HG02798 (cell line): ENCODE measurements around the gene TCP10L.
"Not testable (repeated sequence)": the region's sequence is repeated elsewhere in the genome, so short reads cannot be mapped to it uniquely, and the experiment has no call there.

Source experiments
- ATAC-seq: cut with Tn5 transposase; IDR thresholded peaks from one replicate; pipeline ENCODE4 v1.9.1; 2021; ENCODE audit warnings: mild to moderate bottlenecking; ENCODE audit not compliant: unreplicated experiment, poor library complexity

Gene TCP10L

DNA sequence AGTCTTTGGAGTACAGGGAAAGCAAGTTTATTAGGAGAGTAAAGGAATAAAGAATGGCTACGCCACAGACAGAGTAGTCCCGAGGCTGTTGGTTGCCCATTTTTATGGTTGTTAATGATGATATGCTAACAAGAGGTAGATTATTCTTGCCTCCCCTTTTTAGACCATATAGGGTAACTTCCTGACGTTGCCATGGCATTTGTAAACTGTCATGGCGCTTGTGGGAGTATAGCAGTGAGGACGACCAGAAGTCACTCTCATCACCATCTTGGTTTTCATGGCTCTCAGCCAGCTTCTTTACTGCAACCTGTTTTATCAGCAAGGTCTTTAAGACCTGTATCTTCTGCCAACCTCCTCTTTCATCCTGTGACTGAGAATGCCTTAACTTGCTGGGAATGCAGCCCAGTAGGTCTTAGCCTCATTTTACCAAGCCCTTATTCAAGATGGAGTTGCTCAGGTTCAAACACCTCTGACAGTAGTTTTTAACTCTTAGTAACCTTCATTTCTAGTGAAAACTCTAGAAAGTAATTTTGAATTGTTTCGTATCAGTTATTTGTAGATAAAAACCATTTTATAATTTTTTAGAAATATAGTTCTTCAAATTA, 26.2 kb downstream of the TCP10L start:
- no peak for ATAC-seq

DNA sequence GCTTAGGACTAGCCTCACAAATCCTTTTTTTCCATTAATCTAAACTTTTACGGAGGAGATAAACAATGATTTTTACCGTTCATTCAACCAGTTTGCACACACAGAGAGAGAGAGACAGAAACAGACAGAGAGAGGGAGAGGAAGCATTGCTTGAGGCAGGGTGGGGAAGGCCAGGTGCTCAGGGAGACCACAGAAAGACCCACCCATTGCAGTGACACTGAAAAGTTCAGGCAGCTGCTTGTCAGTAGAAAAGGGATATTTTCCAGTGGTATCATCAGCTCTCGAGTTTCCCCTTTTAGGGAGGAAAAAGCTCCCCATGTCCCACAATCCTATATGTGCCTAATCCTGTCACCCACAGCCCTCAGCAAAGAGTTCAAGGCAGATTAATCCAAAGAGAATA, 27.2 kb downstream of the TCP10L start:
- ATAC-seq = no peak

DNA sequence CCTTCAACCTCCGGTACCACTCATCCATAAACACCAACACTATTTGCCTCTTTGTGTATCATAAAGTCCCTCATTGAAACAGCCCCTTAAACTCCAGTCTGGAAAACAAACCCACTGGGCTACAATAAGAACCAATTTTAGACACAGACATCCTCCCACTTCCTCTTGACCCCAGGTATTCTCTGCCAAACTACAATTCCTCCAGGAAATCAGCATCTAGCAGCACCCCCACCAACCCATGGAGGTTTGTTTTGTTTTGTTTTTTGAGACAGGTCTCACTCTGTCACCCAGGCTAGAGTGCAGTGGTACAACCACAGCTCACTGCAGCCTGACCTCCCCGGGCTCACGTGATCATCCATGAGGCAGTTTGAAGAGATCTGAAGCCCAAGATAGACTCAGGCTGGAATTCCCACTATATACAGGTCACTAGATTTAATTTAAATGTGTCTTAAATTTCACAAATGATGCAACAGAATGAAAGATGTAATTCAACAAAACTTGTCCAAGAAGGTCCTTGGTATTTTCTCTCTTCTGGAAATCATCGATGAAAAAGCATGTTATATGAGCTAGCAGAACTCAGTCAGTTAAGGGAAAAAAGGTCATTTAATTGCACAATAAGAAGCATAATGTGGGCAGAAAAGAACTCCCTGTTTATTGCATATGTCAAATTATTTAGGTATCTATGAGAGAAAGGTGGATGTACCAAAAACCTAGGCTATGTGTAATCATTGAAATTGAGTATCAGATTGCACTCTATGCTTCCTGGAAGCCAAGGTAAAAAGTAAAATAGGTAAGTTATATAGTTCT, 30.3 kb downstream of the TCP10L start:
- ATAC-seq = no peak

DNA sequence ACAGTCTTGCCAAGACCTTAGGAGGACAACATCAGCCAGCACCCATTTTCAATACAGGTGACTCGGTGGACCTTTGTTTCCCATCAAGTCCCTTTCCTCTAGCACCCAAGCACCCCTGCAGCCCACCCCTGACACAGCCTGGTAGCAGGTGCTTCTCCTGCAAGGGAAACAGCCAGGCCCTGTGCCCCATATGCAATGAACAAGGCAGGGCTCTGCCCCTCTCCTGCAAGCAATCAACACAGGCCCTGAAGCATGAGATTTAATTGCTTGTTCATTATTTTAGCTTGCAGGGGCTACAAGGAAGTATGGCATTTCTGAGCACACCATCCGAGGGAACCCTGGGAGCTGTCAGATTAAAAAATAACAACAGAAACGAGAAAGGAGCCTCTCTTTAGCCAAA, 35.4 kb downstream of the TCP10L start:
- ATAC-seq = no peak

DNA sequence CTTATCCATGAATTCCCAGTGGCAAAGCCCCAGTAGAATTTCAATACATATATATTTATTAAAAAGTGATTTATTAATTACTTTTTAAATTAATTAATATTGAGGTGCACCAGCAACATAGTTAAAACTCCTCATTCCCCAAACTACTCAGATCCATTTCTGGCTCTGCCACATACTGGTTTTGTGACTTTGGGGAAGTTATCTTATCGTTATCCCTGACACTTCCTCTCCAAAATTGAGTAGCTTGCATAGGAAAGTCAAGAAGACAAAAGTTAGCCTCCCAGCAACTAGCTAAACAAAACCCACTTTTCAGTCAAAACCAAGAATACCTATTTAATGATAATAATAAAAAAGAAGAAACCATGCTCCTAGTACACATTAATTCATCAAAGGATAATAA, 35.9 kb downstream of the TCP10L start:
- no peak for ATAC-seq

DNA sequence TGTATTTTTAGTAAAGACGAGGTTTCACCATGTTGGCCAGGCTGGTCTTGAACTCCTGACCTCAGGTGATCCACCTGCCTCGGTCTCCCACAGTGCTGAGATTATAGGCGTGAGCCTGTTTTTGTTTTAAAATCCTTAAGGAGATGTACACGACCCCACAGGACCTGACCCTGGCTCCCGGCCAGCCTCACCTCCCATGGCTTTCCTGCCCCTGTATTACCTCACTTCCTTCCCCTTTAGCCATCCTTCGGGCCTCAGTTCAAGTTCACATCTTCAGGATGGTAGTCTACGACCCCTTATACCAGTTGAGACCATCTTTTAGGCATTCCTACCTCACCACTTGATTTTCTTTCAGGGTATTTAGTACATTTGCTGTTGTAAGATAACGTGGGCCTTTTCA, 36.3 kb downstream of the TCP10L start:
- ATAC-seq = no peak

DNA sequence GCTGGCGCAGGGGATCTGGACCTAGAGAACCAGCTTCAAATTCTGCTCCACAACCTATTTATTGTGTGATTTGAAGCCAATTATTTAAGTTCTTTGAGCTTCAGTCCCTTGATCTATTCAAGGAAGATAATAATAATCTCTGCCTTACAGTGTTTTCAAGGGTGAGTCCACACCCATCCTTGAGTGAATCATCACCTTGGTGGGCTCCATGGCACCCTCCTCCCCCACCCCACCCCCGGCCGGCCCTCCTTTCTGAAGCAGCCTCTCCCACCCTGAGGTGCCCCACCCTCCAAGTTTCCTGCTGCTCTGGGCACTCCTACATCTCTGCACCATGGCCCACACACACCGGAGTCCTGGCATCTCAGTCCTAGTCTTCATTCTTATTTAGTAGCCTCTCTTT, 38.3 kb downstream of the TCP10L start:
- ATAC-seq = no peak

DNA sequence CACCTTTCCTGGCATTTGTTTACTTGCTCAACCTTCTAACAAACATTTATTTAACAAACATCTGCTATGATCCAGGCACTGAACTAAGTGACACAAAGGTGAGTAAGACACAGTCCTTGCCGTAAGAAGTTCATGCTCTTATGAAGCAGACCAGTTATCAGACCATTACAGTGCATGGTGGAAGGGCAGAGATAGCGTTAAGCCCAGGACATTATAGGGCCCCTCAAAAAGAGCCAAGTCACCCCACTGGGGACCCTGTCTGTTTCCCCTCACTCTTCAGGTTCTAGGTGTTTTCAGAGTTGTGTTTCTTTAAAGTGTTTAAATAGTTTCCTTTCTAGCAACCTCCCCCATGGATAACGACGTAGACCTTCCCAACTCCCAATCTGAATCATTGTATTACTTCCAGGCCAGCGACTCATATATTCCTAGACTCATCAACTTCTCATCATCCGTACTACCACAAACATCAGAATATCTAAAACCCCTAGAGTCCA, 39.3 kb downstream of the TCP10L start:
- ATAC-seq = no peak

DNA sequence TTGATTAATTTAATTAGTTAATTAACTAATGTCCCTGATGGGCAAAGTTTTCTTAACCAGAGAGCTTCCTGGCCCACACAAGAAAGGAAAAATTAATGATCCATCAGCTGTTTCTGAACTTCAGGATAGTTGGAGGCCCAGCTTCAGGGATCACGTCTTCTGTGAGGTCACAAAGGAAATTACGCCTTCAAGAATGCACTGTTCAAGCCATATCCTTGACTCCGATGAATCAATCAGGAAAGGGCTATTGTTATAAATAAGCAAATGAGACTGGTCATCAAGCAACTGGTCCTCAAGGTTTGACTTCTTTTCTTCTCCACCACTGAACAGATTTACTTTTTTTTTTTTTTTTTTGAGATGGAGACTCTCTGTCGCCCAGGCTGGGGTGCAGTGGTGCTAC, 40.6 kb downstream of the TCP10L start:
- ATAC-seq = no peak

DNA sequence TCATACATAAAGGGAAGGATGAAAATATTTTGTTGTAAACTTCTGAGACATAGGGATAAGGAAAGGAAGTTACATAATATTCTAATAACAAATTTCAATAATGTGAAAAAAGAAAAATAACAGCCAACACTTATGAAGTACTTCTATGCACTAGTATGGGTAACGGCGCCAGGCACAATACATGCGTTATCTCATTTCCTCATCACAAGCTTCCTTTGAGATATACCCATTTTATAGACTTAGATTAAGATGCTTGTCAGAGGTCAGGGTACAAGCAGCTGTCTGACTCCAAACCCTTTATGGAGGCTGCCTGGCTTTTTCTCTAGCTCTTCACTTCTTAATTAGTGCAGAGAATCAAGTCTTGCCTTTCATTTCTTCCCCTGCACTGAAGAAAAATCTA, 41.3 kb downstream of the TCP10L start:
- ATAC-seq = no peak

DNA sequence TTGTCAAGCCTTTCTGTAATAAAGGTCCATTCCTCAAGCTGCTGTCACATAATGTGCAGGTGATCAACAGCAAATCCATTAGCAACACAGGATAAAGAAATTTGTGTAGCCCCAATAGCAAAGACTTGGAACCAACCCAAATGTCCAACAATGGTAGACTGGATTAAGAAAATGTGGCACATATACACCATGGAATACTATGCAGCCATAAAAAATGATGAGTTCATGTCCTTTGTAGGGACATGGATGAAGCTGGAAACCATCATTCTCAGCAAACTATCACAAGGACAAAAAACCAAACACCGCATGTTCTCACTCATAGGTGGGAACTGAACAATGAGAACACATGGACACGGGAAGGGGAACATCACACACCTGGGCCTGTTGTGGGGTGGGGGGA, 42.3 kb downstream of the TCP10L start:
- ATAC-seq = not testable (repeated sequence)

DNA sequence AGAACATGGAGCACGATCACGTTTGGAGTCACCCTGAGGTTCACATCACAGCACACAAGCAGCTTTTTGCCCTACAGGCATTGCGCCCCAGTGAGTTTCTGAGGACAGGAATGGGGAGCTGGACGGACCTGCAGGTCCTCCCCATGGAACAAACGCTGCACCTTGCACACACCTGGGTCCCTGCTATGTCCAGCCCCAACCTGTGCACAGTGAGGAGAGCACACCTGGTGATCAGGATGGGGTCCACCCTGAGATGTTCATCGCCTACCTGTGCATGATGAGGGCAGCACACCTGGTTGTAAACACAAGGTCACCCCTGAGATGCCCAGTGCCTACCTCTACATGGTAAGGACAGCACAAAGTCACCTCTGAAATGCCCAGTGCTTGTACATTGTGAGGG, 45.9 kb downstream of the TCP10L start:
- no peak for ATAC-seq

DNA sequence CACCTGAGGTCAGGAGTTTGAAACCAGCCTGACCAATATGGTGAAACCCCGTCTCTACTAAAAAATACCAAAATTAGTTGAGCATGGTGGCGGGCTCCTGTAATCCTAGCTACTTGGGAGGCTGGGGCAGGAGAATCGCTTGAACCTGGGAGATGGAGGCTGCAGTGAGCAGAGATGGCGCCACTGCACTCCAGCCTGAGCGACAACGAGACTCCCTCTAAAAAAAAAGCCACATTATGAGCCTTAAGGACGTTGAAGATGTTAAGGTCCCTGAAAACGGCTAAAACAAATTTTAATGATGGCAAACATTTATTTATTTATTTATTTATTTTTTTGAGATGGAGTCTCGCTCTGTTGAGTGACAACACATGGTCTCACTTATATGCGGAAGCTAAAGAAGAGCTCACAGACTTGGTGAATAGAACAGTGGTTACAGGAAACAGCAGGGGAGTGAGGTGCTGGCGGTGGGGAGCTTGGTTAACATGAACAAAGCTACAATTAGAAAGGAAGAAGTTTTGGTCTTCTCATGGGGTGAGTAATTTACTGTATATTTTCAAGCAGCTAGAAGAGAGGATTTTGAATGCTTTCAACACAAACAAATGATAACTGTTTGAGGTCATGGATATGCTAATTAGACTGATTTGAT, 47.1 kb downstream of the TCP10L start:
- no peak for ATAC-seq

DNA sequence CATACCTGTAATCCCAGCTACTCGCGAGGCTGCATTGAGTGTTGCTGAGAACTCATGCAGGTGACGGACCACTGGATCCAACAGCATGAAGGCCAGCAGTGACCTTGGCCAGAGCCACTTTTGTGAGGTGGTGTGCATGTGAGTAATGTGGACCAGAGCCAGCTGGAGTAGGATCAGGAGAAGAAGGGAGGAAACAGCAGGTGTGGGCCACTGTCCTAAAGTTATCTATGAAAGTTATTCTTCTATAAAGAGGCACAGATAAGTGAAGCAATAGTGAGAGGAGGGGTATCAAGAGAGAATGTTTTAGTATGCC, 47.8 kb downstream of the TCP10L start:
- no peak for ATAC-seq

DNA sequence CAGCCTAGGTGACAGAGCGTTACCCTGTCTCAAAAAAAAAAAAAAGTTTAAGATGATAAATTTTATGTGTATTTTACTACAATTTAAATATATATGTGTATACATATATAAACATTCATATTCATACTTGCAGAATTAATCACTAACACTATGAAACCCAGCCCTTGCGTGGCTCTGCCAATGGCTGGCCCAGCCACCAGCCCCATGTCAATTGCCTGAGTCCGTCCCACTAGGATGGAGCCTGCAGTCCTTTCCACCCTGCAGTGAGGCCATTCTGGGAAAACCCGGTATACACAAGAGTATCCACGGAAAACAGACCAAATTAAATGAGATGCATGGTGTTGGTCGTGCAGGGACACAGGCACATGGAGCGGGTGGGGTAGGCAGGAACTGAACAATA, 49.7 kb downstream of the TCP10L start:
- no peak for ATAC-seq

DNA sequence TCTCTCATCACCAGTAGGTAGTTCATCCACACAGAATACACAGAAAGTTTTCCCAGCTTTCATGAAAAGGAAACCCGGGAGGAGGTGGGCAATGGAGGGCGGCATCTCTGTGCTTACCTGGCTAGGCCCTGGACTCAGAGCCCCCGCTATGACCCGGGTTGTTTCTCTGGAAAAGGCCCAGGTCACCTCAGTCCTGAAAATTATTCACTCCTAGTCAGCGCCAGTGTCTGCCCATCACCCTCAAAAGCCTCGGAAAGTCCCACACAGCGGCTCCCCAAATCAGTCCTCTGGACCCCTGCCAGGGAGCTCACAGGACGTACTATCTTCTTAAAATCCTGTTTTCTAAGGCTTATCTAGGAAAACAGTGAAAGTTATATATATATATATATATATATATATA, 51.2 kb downstream of the TCP10L start:
- no peak for ATAC-seq

DNA sequence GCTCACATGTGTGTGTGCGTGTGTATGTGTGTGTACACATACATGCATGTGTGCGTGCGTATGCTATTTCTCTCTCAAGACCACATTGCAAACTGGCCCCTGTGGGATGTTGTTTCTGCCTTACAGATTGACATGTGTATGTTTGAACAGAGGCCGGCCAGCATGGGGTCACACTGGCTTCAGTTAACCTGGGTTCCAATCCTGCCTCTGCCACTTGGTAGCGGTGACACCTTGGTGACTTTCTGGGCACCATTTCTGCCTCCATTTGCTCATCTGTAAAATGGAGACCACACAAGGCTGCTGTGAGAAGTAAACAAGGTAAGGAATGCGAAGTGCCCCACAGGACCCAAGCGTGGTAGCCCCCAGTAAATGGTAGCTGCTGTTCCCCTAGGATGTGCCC, 51.7 kb downstream of the TCP10L start:
- ATAC-seq = no peak

DNA sequence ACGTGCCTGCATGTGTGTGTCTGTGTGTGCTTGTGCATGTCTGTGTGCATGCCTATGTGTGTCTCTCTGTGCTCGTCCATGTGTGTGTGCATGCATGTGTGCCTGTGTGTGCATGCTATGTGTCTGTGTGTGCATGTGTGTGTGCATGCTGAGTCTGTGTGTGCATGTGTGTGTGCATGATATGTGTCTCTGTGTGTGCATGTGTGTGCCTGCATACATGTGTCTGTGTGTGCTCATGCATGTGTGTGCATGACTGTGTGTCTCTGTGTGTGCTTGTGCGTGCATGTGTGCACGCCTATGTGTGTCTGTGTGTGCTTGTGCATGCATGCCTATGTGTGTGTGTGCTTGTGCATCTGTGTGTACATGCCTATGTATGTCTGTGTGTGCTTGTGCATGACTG, 52.3 kb downstream of the TCP10L start:
- ATAC-seq = no peak

DNA sequence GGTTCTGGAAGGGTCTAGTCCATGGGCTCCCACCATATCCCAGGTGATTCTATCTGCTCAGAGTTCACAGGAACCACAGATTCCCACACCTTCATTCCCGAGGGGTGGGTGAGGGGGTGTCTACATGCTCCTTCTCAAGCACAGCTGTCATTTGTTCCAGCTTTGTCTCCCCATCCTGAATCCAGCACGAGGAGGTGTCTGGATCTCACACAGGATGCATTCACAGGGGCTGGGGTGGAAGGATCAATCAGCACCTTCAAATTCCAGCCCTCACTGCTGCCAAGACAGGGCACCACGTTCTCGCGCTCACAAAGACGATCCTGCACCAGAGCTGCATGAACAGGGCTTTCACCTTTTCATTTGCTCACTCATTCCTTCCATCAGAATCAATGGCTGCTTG, 52.7 kb downstream of the TCP10L start:
- ATAC-seq = no peak

DNA sequence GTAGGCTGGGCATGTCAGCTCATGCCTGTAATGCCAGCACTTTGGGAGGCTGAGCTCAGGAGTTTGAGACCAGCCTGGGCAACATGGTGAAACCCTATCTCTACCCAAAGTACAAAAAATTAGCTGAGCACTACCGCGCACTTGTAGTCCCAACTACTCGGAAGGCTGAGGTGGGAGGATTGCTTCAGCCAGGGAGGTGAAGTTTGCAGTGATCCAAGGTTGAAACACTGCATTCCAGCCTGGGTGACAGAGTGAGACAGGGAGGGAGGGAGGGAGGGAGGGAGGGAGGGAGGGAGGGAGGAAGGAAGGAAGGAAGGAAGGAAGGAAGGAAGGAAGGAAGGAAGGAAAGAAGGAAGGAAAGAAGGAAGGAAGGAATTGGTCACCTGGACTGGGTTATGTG, 53.8 kb downstream of the TCP10L start:
- not testable (repeated sequence) for ATAC-seq

DNA sequence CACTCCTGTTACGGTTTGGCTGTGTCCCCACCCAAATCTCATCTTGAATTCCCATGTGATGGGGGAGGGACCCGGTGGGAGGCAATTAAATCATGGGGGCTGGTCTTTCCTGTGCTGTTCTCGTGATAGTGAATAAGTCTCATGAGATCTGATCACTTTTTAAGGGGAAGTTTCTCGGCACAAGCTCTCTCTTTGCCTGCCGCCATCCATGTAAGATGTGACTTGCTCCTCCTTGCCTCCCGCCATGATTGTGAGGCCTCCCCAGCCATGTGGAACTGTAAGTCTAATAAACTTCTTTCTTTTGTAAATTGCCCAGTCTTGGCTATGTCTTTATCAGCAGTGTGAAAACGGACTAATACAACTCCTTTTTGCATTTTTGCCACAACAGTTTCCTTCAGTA, 54.5 kb downstream of the TCP10L start:
- ATAC-seq = not testable (repeated sequence)

DNA sequence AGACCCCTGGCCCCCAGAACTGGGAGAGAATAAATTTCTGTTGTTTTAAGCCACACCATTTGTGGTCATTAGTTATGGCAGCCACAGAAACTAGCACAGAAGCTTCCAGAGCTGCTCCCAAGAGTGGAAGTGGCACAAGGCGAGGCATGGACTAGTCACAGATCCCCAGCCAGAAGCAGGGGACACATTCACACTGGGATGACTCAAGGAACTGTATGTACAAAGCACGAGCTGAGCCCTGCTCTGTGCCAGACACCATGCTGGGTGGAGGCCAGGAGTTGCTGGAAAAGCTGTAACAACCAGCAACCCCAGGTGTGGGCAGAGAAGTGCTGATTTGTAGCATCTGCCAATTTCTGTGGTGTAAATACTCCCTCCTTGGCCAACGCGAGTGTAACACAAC, 55.6 kb downstream of the TCP10L start:
- no peak for ATAC-seq
